ENCODE results near the gene FRG2B. TPM values are rescaled to one million over a fixed set of nuclear protein-coding genes. Genes with fewer than 3 reads are reported as not detected.
"Not testable (repeated sequence)": the region's sequence is repeated elsewhere in the genome, so short reads cannot be mapped to it uniquely, and the experiment has no call there.

Gene FRG2B
- total and polyA plus RNA-seq, 2 of the 4 experiments (the other 2 are of a cell fraction), result not detected

- not testable (repeated sequence) for H3K56ac ChIP-seq (ENCODE audit: extremely low read depth, insufficient read depth, low read length)
Measured at GRCh38 chr10:133663544-133664160, 37.1 kb upstream of the FRG2B start.

GRCh38 chr10:133661122-133661521 lies 34.5 kb upstream of the FRG2B start:
- H2AK9ac ChIP-seq (replicated peaks; ENCODE audit: low read depth, low read length, poor library complexity); DNase-seq; H3K18ac ChIP-seq (ENCODE audit: low read depth, low read length); H2BK15ac ChIP-seq (ENCODE audit: low read depth, low read length); H3K4ac ChIP-seq (ENCODE audit: low read depth, low read length); H3K27me3 ChIP-seq (ENCODE audit: control insufficient read depth, insufficient read depth, low read length); BruUV-seq (replicated peaks); H2AFZ ChIP-seq (replicated peaks; ENCODE audit: low read length, poor library complexity); CTCF ChIA-PET; in situ Hi-C loops (cut with MboI; ENCODE audit: low sequenced_read_pairs); POLR2A ChIA-PET (ENCODE audit: unreplicated experiment); H3K14ac ChIP-seq (replicated peaks; ENCODE audit: low read depth, low read length); H3K27ac ChIP-seq (ENCODE audit: insufficient read depth, low read length); H3K79me1 ChIP-seq (ENCODE audit: low read depth in 1 of 2, low read length in 2 of 2); H3K4me2 ChIP-seq (ENCODE audit: low read depth, low read length); H3K9me1 ChIP-seq (ENCODE audit: insufficient read depth, low read length); H3K56ac ChIP-seq (ENCODE audit: extremely low read depth, insufficient read depth, low read length); H2BK120ac ChIP-seq (ENCODE audit: low read depth, low read length); H4K20me1 ChIP-seq (ENCODE audit: insufficient read depth, low read length); H4K5ac ChIP-seq (ENCODE audit: low read depth, low read length); H3K9me3 ChIP-seq (ENCODE audit: control insufficient read depth, insufficient read depth, low read length); H3K9ac ChIP-seq (ENCODE audit: low read depth, low read length); H2BK20ac ChIP-seq (ENCODE audit: low read depth, low read length); H2BK5ac ChIP-seq (ENCODE audit: low read depth, low read length, poor library complexity, severe bottlenecking); dilution Hi-C loops (cut with HindIII; ENCODE audit: low sequenced_read_pairs, unreplicated experiment); intact Hi-C loops (cut with micrococcal nuclease); H3K4me3 ChIP-seq (ENCODE audit: insufficient read depth, low read depth, low read length); H4K8ac ChIP-seq (ENCODE audit: low read depth in 2 of 2, low read length in 2 of 2); H4K91ac ChIP-seq (ENCODE audit: insufficient read depth, low read depth, low read length); H2AK5ac ChIP-seq (ENCODE audit: low read depth, low read length); ATAC-seq (ENCODE audit: low read depth); H3K23ac ChIP-seq (ENCODE audit: low read depth, low read length); H3K36me3 ChIP-seq (ENCODE audit: control insufficient read depth, insufficient read depth, low read length); H3K4me1 ChIP-seq (ENCODE audit: control insufficient read depth, insufficient read depth, low read length): not testable (repeated sequence)
- WGBS, 2 experiments (ENCODE audit: extremely low coverage in 2 of 2, insufficient read length in 1 of 2), result no CpG with 5 or more reads among the region's 2 CpGs

More at GRCh38 chr10:133663544-133664160, 37.1 kb upstream of the FRG2B start:
- H3K4me2 ChIP-seq (ENCODE audit: low read depth, low read length); H2BK20ac ChIP-seq (ENCODE audit: low read depth, low read length); H3K9me3 ChIP-seq (ENCODE audit: control insufficient read depth, insufficient read depth, low read length); H3K4ac ChIP-seq (ENCODE audit: low read depth, low read length); H2BK5ac ChIP-seq (ENCODE audit: low read depth, low read length, poor library complexity, severe bottlenecking); H3K4me3 ChIP-seq (ENCODE audit: insufficient read depth, low read depth, low read length); H3K36me3 ChIP-seq (ENCODE audit: control insufficient read depth, insufficient read depth, low read length); BruUV-seq (replicated peaks); H3K27ac ChIP-seq (ENCODE audit: insufficient read depth, low read length); H3K27me3 ChIP-seq (ENCODE audit: control insufficient read depth, insufficient read depth, low read length); DNase-seq; H2AFZ ChIP-seq (replicated peaks; ENCODE audit: low read length, poor library complexity); H4K20me1 ChIP-seq (ENCODE audit: insufficient read depth, low read length); H3K18ac ChIP-seq (ENCODE audit: low read depth, low read length); intact Hi-C loops (cut with micrococcal nuclease); POLR2A ChIA-PET (ENCODE audit: unreplicated experiment); CTCF ChIA-PET; H2AK9ac ChIP-seq (replicated peaks; ENCODE audit: low read depth, low read length, poor library complexity); H2BK15ac ChIP-seq (ENCODE audit: low read depth, low read length); dilution Hi-C loops (cut with HindIII; ENCODE audit: low sequenced_read_pairs, unreplicated experiment); H4K8ac ChIP-seq (ENCODE audit: low read depth in 2 of 2, low read length in 2 of 2); H2AK5ac ChIP-seq (ENCODE audit: low read depth, low read length); H3K9ac ChIP-seq (ENCODE audit: low read depth, low read length); H3K23ac ChIP-seq (ENCODE audit: low read depth, low read length); H3K79me1 ChIP-seq (ENCODE audit: low read depth in 1 of 2, low read length in 2 of 2); H3K14ac ChIP-seq (replicated peaks; ENCODE audit: low read depth, low read length); in situ Hi-C loops (cut with MboI; ENCODE audit: low sequenced_read_pairs); H3K9me1 ChIP-seq (ENCODE audit: insufficient read depth, low read length); H4K5ac ChIP-seq (ENCODE audit: low read depth, low read length); H4K91ac ChIP-seq (ENCODE audit: insufficient read depth, low read depth, low read length); H3K4me1 ChIP-seq (ENCODE audit: control insufficient read depth, insufficient read depth, low read length); H2BK120ac ChIP-seq (ENCODE audit: low read depth, low read length): not testable (repeated sequence)
- ATAC-seq (ENCODE audit: low read depth), result peak; percentile 54
- no CpG with 5 or more reads among the region's 4 CpGs for WGBS, 2 experiments (ENCODE audit: extremely low coverage in 2 of 2, insufficient read length in 1 of 2)

Data from IMR-90 (cell line).